CD4-positive, alpha-beta T cell treated with Interleukin-15 for 4 hours (primary cell): ENCODE measurements around the gene LCK.
"Not testable (repeated sequence)": the region's sequence is repeated elsewhere in the genome, so short reads cannot be mapped to it uniquely, and the experiment has no call there.

Experiments
- DNase-seq: peaks from one replicate; pipeline ENCODE4 v3.0.0-alpha.2; 2020; ENCODE audit warnings: low spot score

LCK gene

DNA sequence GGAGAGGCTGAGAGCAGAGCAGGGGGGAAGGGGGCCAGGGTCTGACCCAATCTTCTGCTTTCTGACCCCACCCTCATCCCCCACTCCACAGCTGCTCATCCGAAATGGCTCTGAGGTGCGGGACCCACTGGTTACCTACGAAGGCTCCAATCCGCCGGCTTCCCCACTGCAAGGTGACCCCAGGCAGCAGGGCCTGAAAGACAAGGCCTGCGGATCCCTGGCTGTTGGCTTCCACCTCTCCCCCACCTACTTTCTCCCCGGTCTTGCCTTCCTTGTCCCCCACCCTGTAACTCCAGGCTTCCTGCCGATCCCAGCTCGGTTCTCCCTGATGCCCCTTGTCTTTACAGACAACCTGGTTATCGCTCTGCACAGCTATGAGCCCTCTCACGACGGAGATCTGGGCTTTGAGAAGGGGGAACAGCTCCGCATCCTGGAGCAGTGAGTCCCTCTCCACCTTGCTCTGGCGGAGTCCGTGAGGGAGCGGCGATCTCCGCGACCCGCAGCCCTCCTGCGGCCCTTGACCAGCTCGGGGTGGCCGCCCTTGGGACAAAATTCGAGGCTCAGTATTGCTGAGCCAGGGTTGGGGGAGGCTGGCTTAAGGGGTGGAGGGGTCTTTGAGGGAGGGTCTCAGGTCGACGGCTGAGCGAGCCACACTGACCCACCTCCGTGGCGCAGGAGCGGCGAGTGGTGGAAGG, 23.7 kb downstream of the LCK start:
- no peak for DNase-seq

DNA sequence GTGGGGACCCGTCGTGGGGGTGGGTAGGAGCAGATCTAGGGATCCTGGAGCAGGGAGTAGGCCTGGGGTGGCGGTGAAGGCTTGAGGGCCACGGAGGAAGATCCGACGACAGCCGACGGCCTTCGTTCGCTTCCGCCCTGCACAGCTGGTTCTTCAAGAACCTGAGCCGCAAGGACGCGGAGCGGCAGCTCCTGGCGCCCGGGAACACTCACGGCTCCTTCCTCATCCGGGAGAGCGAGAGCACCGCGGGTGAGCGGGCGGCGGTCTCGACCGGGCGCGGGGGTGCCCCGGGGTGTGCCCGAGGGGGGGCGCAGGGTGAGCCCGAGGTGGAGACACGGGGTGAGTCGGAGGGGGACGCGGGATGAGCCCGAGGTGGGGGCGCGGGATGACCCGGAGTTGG, 24.4 kb downstream of the LCK start:
- DNase-seq: no peak

DNA sequence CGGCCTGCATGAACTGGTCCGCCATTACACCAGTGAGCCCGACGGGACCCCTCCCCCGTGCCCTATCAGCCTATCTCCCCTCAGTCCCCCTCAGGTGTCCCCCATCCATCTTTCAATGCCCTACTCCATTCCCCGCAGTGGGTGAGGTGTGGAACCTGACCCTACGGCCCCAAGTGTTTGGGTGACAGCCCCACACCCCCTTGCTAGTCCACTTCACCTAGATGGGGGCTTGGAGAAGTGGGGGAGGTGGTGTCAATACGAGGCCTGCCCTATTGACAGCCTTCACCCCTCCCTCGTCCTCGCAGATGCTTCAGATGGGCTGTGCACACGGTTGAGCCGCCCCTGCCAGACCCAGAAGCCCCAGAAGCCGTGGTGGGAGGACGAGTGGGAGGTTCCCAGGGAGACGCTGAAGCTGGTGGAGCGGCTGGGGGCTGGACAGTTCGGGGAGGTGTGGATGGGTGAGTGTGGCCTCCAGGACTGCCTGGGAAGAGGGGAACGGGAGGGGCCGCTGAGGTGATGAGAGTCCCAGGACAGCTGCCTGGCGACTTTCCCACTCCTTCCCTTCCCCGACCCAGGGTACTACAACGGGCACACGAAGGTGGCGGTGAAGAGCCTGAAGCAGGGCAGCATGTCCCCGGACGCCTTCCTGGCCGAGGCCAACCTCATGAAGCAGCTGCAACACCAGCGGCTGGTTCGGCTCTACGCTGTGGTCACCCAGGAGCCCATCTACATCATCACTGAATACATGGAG, 25.1 kb downstream of the LCK start:
- no peak for DNase-seq

DNA sequence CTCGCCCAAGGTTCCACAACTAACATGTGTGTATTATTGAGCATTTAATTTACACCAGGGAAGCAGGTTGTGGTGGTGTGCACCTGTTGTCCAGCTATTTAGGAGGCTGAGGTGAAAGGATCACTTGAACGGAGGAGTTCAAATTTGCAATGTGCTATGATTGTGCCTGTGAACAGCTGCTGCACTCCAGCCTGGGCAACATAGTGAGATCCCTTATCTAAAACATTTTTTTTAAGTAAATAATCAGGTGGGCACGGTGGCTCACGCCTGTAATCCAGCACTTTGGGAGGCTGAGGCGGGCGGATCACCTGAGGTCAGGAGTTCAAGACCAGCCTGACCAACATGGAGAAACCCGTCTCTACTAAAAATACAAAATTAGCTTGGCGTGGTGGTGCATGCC, 33.7 kb downstream of the LCK start:
- not testable (repeated sequence) for DNase-seq

DNA sequence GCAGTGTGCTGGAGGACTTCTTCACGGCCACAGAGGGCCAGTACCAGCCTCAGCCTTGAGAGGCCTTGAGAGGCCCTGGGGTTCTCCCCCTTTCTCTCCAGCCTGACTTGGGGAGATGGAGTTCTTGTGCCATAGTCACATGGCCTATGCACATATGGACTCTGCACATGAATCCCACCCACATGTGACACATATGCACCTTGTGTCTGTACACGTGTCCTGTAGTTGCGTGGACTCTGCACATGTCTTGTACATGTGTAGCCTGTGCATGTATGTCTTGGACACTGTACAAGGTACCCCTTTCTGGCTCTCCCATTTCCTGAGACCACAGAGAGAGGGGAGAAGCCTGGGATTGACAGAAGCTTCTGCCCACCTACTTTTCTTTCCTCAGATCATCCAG, 34.6 kb downstream of the LCK start:
- no peak for DNase-seq

DNA sequence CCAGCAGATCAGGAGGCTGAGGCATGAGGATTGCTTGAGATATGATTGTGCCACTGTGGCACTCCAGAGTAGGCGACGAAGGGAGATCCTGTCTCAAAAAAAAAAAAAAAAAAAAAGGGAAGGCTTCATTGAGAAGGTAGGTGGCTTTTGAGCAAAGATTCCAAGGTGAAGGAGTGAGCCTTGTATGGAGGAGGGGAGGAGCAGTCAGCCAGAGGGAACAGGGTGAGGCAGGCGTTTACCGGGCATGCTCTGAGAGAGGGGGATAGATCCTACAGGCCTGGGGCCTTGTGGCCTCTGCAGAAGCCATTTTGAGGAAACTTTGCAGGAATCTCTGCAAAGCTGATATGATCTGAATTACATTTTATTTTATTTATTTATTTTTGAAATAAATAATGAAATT, 35.7 kb downstream of the LCK start:
- DNase-seq: no peak

DNA sequence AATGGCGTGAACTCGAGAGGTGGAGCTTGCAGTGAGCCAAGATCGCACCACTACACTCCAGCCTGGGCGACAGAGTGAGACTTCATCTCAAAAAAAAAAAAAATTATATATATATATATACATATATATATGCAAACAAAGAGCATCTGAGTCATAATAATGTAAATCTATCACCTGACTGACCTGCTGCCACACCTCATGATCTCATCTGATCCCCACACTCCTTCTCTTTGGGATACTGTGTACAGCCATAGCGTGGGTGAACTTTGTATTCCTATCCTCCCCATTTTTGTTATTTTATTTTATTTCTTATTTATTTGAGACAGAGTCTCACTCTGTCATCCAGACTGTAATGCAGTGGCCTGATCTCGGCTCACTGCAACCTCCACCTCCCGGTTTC, 38.2 kb downstream of the LCK start:
- DNase-seq: no peak

DNA sequence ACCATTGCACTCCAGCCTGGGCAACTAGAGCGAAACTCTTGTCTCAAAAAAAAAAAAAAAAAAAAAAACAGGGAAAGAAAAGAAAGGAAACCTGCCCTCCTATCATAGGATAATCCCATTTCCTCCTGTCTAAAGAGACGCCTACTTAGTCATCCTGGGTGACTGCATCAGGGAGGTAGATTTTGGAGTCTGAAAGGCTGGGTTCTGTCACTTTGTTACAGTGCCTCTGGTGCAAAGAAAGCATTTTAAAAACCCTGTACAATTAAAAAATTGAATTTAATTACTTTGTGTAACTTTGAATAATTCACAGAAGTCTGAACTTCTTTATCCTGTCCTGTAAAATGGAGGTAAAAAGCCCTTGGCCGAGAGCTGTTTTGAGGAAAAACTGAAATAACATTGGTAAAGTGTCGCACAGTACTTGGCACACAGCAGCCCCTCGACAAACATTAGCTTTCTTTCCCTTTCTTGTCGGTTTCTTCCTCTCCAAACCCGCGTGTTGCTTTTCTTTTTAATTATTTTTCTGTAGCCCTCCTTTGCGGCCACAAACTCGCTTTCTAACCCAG, 40.2 kb downstream of the LCK start:
- DNase-seq: no peak

DNA sequence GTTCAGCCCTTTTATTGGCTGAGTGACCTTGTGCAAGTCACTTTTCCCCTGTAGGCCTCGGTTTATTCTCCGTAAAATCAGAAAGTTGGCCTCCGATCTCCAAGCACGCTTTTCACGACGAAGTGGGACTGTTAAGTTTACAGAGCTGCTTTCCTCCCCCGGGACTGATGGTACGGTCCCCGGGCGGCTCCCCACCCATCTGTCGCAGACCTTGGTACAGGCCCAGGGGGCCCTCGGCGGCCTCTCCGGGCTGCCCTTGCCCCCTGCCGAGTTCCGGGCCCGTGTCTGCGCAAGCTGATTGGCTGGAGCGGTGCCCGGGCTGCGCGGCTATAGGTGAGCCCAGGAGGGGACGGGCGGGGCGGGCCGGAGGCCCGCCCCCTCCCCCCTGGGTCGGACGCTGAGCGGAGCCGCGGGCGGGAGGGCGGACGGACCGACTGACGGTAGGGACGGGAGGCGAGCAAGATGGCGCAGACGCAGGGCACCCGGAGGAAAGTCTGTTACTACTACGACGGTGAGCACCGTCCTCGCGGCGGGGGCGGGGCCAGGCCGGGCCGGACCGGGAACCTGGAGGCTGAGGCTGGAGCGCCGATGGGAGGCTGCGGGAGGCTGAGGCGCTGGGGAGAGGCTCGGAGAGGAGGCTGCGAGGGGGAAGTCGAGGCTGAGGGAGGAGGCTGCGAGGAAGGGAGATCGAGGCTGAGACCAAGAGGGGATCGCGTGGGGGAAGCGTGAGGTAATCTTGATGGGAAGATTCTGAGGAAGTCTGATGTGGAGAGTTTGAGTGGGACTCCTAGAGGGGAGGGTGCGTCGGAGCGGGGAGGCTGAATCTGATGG, 40.9 kb downstream of the LCK start, which contains the start of gene HDAC1:
HDAC1 (plus strand) TSS at position 376 of the 831 bp plus-strand sequence; CDS start at position 463, 87 bp downstream.
- peak; percentile 99 for DNase-seq

DNA sequence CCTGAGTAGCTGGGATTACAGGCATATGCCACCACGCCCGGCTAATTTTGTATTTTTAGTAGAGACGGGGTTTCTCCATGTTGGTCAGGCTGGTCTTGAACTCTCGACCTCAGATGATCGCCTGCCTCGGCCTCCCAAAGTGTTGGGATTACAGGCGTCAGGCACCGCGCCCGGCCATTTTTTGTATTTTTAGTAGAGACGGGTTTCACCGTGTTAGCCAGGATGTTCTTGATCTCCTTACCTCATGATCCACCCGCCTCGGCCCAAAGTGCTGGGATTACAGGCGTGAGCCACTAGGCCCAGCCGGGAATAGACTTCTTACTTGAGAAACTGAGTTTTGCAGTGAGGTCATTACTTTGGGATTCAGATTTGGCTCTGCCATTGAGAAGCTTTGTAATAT, 47.1 kb downstream of the LCK start:
- not testable (repeated sequence) for DNase-seq

DNA sequence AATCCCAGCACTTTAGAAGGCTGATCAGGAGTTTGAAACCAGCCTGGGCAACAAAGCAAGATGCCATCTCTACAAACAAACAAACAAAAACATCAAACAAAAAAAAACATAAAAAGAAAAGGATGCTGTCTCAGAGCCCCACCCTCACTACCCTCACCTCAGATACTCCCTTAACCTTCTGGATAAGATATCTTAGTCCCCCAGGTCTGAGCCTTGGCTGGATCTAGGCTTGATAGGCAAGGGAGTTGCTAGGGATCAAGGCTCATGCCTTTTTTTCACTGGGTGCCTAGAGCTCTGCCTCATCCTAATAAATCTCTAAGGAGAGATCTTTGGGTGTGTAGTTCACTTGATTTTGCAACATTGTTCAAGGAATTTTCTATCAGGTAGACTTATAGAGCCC, 48.3 kb downstream of the LCK start:
- DNase-seq: no peak

DNA sequence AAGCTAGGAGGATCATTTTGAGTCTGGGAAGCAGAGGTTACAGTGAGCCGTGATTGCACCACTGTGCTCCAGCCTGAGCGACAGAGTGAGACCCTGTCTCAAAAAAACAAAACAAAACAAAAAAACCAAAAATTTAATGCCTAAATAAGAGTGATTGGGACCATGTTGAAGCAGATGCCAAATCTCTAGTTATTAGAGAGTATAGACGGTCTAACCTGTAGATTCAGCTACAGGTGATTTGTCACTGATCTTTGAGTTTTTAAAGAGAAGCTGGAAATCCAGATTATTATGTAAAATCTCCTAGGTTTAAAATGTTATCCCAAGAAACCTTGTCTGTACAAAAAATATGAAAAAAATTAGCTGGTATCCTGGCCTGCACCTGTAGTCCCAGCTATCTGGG, 52.3 kb downstream of the LCK start:
- no peak for DNase-seq

DNA sequence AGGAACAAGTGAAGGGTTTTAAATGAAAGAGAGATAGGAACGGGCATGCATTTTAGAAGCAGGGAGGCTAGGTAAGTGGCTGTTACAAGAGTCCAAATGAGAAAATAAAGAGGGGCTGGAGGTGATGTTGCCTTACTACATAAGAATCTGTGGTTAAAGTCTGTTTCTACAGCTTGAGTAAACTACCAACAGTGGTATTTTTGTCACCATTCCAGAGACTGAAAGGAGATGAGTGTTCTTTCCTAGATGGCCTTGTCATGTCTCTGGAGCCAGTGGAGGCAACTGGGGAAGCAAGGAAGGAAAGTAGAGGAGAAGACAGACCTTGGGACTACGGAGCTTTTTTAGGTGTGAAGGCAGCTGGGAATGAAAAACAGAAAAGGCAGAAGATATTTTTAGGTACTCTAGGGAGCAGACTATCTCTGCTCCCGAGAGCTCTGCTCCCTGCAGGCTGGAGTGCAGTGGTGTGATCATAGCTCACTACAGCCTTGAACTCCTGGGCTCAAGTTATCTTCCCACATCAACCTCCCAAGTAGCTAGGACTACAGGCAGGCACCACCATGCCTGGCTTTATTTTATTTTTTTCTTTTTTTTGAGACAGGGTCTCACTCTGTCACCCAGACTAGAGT, 53.0 kb downstream of the LCK start:
- no peak for DNase-seq

DNA sequence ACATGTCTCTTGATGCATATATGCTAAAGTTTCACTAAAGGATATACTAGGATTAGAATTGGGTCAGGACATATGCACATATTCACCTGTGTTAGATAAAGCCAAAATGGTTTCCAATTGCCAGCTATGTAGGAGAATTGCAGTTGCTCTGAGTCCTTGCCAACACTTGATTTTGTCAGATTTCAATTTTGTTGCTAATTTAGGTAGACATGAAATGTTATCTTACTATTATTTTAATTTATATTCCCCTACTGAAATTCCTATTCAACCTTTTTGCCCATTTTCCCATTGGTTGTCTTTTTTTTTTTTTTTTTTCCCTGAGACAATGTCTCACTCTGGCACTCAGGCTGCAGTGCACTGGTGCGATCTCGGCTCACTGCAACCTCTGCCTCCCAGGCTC, 54.2 kb downstream of the LCK start:
- DNase-seq: no peak

DNA sequence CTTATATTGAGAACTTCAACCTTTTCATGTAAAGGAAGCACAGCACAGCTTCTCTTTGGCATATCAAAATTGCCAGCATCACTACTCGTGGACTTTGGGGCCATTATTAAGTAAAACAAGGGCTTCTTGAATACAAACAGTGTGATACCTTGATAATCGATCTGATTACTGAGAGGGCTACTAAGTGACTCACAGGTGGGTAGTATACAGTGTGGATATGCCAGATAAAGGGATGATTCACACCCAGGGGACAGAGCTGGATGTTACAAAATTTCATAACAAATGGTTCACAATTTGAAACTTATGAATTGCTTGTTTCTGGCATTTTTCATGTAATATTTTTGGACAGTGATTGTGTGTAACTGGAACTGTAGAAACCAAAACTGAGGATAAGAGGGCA, 56.3 kb downstream of the LCK start:
- DNase-seq: no peak

DNA sequence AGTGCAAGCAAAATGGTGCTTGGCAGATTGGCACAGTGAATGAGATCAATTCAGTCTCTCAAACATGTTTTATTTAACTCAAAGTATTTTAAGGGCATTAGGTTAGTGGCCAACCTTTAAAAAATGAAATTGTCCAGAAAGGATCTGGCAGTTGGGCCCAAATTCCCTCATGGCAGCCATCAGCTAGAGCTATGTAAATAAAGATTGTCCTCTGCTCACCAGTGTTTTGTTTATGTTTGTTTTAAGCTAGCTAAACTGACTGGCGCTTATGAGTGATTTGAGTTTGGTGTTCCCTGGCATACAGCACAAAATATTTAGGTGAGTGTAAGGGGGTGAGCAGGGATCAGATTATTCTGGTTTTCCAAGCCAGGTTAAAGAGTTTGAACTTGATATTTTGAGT, 58.9 kb downstream of the LCK start:
- DNase-seq: no peak

DNA sequence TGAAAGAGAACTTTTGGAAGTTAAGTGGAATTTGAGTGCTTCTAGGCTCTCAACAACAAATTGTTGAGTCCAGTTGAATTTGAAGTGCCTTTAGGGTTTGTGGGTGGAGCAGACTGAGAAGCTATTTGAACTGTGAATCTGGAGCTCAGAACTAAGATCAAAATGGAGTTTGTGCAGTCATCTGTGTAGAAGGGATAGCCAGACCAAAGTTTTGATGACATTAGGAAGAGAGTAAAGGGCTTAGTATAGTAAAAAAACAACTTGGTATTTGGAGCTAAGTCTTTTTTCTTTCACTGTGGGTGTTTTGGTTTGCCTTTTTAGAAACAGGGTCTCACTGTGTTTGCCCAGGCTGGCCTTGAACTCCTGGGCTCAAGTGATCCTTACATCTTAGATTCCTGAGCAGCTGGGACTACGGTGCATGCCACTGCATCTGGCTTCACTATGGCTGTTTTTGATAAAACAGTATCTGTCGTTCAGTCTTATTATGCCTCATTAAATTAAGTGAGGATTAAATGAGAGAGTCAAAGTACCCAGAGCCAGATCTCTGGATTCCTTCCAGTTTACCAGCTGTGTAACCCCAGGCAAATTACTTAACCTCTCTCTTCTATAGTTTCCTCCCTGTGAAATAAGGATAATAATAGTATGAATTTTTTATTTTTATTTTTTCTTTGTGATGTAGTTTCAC, 60.8 kb downstream of the LCK start:
- no peak for DNase-seq

DNA sequence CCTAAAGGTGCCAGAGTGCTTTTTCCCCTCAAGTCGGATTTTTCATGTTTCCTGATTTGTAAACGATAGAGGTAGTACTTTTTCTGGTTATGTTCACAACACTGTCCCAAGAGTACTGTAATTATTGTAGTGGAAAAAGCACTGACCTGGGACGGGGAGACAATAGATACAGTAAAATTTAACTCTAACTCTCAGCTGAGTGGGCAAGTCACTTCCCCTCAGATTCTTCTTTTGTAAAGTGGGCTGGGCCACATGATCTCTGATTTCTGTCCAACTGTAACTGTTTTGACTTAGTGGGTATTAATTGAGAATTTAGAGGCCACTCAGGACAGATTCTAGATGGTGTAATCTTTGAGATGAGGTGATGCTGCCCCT, 65.8 kb downstream of the LCK start:
- no peak for DNase-seq

DNA sequence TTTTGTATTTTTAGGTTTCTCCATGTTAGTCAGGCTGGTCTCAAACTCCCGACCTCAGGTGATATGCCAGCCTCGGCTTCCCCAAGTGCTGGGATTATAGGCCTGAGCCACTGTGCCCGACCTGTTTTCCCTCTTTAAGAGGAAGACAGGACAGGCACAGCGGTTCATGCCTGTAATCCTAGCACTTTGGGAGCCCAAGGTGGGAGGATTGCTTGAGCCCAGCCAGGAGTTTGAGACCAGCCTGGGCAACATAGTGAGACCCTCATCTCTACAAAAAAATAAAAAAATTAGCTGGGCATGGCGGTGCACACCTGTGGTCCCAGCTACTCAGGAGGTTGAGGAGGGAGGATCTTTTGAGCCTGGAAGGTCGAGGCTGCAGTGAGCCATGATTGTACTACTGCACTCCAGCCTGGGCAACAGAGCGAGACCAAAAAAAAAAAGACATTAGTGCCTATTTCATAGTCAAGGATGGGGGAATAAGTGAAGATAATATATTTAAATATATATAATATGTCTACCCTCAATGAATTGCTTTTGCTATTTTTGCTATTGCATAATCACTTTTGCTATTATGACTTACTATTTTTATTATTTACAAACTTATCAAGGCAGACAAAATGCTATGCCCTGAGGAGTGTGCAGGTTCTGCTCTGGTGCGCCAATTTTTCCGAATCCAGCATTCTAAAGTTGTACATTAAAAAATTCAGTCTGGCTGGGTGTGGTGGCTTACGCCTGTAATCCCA, 67.2 kb downstream of the LCK start:
- no peak for DNase-seq

DNA sequence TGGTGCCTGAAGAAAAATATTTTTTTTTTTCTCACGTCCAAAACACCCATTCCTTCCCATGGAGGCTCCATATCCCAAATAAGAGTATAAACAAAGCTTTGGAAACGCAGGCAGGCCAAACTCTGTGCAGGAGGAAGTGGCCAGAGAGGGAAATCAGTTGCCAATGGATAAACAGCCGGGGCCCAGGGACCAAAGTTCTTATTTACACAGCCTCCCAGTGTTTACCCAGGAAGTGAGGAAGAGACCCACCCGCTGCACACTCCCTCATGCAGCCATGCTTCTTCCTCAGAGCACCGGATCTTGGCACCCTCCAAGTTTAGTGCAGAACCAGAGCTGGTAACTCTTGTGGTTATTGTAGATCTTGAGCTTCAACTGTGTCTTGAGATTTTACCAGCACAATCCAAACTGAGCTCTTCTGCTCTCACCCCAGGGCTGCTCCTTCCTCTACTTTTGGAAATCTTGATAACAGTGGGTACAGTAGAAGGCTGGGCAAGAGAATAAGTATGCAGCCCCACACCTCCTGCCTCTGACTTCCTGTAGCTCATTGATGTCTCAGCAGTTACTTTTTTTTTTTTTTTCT, 70.7 kb downstream of the LCK start:
- DNase-seq: peak; percentile 45
